ENCODE data around the gene MAMDC2. TPM values are rescaled to one million over a fixed set of nuclear protein-coding genes. Genes with fewer than 3 reads are reported as not detected.

Gene MAMDC2
- total RNA-seq, 1 donor from 2014 or later: 4.0 TPM

- no peak for TF ChIP-seq CTCF (conservative IDR thresholded peaks at IDR 0.05)
- H3K27ac Mint-ChIP-seq: no peak overlapping the region
Measured at GRCh38 chr9:70152350-70152749, 108.7 kb downstream of the MAMDC2 start.

GRCh38 chr9:70156729-70157128, 113.1 kb downstream of the MAMDC2 start:
- H3K4me1 Mint-ChIP-seq (ENCODE audit: unreplicated experiment): peaks cover 30% of the 10 kb centered on the region

More at GRCh38 chr9:70152350-70152749, 108.7 kb downstream of the MAMDC2 start:
- Mint-ChIP-seq H3K27me3 (no peaks in the 10 kb centered on the region), H3K36me3 (peaks cover 8% of the 10 kb centered on the region), H3K4me3 (no peak overlapping the region), H3K9me3 (peaks cover 8% of the 10 kb centered on the region), H3K4me1 (ENCODE audit: unreplicated experiment) (peaks cover 12% of the 10 kb centered on the region)
- no peak for DNase-seq (ENCODE audit: extremely low spot score, unreplicated experiment)

GRCh38 chr9:70159630-70160029, 116.0 kb downstream of the MAMDC2 start:
- peaks cover 30% of the 10 kb centered on the region for H3K4me1 Mint-ChIP-seq (ENCODE audit: unreplicated experiment)
- no peak for DNase-seq (ENCODE audit: extremely low spot score, unreplicated experiment)
- H3K36me3 Mint-ChIP-seq: peaks cover 8% of the 10 kb centered on the region
- no peaks in the 10 kb centered on the region for H3K27me3 Mint-ChIP-seq
- peaks cover 8% of the 10 kb centered on the region for H3K9me3 Mint-ChIP-seq
- H3K27ac Mint-ChIP-seq: peak overlapping the region; percentile 14
- no peak overlapping the region for H3K4me3 Mint-ChIP-seq
- TF ChIP-seq CTCF (conservative IDR thresholded peaks at IDR 0.05): no peak

More at GRCh38 chr9:70156729-70157128, 113.1 kb downstream of the MAMDC2 start:
- Mint-ChIP-seq H3K27ac (no peak overlapping the region), H3K4me3 (no peak overlapping the region), H3K36me3 (peaks cover 8% of the 10 kb centered on the region), H3K27me3 (no peaks in the 10 kb centered on the region), H3K9me3 (peaks cover 8% of the 10 kb centered on the region)
- no peak for TF ChIP-seq CTCF (conservative IDR thresholded peaks at IDR 0.05)
- DNase-seq (ENCODE audit: extremely low spot score, unreplicated experiment): no peak

GRCh38 chr9:70160686-70161600, 117.3 kb downstream of the MAMDC2 start:
- no peaks in the 10 kb centered on the region for H3K9me3 Mint-ChIP-seq
- H3K4me1 Mint-ChIP-seq (ENCODE audit: unreplicated experiment): peaks cover 34% of the 10 kb centered on the region
- no peak overlapping the region for H3K27ac Mint-ChIP-seq
- DNase-seq (ENCODE audit: extremely low spot score, unreplicated experiment): no peak
- no peaks in the 10 kb centered on the region for H3K27me3 Mint-ChIP-seq
- H3K4me3 Mint-ChIP-seq: no peak overlapping the region
- H3K36me3 Mint-ChIP-seq: no peaks in the 10 kb centered on the region
- no peak for TF ChIP-seq CTCF (conservative IDR thresholded peaks at IDR 0.05)

- Mint-ChIP-seq H3K27me3 (no peaks in the 10 kb centered on the region), H3K4me3 (no peak overlapping the region), H3K27ac (peak overlapping the region; percentile 55), H3K4me1 (ENCODE audit: unreplicated experiment) (peaks cover 25% of the 10 kb centered on the region), H3K9me3 (no peaks in the 10 kb centered on the region), H3K36me3 (no peaks in the 10 kb centered on the region)
- no peak for DNase-seq (ENCODE audit: extremely low spot score, unreplicated experiment)
- TF ChIP-seq CTCF (conservative IDR thresholded peaks at IDR 0.05): no peak
Measured at GRCh38 chr9:70165006-70165602, 121.5 kb downstream of the MAMDC2 start.
